ENCODE data around the gene CPB2.
A peak's percentile ranks its signal among the peaks of the same experiment; 100 is the strongest.

CPB2 gene

DNA sequence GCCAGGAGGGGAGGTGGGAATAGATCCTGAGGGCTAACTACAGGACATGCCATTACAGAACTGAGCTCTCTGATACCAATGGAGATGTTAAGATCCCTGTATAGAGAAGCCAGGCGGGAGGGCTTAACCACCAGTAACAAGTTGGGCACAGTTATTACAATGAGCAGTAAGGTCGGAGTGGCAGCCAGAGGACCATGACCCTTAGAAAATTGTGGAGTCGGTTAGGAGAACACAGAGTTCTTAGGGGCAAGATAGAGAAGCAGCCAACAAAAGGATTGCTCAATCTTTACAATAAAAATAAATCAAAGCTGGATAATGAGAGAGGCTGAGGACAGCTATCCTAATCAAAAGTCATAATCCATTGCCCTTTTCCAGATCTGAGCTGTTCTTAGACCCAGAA is 10.4 kb downstream of the CPB2 start:
- DNase-seq = no peak

- no peak for DNase-seq
Observed at GRCh38 chr13:46088821-46089562, 15.8 kb downstream of the CPB2 start.

- DNase-seq = no peak
Observed at GRCh38 chr13:46087481-46087880, 17.4 kb downstream of the CPB2 start.

DNA sequence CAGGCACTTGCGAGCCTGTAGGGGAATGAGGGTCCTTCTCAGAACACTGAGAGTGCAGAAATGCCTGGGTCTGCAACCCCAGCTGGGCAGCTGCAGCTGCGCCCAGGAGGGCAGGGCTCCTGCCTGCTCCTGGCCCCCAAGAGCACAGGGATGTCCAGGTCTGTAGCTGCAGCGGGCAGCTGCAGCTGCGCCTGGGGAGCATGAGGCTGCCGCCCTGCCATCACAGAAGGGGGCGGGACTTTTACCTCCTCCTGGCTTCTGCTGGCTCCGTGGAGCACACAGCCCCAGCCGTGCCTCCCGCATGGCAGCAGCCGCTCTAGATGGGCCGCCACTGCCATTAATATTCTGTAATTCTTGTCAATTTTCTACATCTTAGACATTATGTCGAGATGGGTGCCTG is 17.8 kb downstream of the CPB2 start:
- no peak for DNase-seq

- no peak for DNase-seq
Observed at GRCh38 chr13:46086421-46086922, 18.4 kb downstream of the CPB2 start.

DNA sequence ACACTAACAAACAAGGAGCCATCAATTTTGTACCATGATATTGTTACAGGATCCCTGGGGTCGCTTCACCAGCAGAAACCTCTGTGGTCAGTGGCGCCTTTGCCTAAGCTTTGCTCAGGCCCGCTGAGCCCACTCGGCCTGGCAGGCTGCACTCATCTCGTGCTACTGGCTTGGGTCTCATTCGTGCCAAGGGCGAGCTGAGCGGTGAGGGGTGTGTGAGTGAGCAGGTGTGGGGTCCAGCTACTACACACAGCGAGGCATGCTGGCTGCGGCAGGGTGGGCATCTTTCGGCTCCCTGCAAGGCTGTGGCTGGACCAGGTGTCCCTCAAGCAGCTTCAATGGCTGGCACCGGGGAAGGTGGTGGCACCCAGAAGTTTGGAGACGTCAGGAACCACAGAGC is 19.1 kb downstream of the CPB2 start:
- no peak for DNase-seq

DNA sequence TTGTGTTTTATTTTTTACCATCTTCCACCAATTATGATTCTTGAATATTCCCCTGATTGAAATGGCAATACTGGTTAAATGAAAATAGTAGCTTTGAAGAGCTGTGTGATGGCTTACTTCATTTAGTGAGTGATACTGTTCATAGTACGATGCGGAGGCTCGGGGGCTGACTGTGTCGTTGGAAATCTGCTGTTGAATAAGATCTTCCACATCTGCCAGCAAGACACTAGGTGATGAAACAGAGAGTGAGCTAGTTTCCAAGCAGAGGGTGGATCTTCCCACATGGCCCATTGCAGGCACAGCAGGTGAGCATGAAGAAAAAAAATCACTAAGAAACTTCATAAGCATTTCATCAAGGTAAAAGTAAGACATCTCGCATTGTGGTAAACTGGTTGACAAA is 22.5 kb downstream of the CPB2 start:
- no peak for DNase-seq

DNA sequence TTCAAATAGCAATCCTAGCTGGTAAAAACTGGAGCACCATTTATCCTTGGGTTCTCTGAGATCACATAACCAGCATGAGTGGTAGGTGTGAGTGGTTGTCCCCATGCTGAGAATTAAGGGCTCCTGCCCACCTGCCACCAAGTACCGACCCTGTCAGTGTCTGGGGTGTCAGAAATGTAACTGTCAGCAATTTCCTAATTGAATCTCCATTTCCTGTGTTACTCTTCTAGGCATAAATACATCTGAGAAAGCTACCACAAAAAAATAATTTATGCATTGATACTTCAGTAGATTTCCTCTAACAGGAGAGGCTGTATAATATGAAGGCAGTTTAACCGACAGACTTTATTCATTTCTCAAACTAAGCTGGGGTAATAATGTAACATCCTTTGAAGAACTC is 25.1 kb downstream of the CPB2 start:
- DNase-seq = no peak

GRCh38 chr13:46077265-46077664 is 27.6 kb downstream of the CPB2 start:
- no peak for DNase-seq

DNA sequence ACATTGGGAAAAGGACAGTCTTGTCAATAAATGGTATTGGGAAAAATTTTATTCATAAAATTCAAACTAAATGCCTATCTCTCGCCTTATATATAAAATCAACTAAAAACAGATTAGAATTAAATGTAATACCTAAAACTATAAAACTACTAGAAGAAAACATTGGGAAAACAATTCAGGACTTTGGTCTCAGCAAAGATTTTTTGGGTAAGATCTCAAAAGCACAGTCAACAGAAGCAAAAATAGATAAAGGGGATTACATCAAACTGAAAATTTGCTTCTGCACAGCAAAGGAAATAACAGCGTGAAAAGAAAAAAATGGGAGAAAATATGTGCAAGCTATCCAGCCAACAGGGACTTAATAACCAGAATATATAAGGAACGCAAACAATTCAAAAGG is 28.0 kb downstream of the CPB2 start:
- DNase-seq = no peak

DNA sequence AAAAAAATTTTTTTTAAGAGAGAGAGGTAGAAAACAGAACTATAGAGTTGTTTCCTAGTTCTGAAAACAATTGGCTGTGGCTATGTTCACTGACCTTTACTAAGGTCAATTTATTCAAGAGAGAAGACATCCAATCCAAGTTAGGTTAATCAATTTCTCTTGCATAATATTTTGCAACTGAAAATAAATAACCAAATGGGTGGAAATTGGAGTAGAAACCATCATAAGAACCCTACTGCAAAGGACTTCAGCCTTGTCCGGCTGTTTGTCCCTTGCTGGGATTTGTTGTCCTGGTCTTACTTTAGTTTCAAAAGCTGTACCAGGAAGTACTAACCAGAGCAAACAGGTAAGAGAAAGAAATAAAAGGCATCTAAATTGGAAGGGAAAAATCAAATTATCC is 29.0 kb downstream of the CPB2 start:
- no peak for DNase-seq

- DNase-seq = no peak
Observed at GRCh38 chr13:46071590-46072249, 33.1 kb downstream of the CPB2 start.

- no peak for DNase-seq
Observed at GRCh38 chr13:46063292-46063691, 41.5 kb downstream of the CPB2 start.

DNA sequence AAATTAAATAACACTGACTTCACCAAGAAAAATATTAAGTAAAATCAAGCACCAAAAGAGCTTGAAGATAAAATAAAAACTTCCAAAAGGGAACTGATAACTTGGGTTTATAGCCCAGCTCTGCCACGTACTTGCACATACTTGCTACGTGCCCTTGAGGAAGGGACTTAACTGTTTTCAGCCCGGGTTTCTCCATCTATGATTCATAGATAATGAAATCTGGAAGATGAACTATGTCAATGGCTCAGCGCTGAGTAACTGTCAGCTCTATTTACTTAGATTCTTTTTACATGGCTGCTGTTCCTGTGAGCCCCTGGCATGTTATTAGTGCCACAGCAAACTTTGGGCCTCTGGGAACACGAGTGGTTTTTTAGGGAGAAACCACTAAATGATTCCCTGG is 42.6 kb downstream of the CPB2 start:
- no peak for DNase-seq

GRCh38 chr13:46059405-46059804 is 45.4 kb downstream of the CPB2 start:
- DNase-seq = no peak

DNA sequence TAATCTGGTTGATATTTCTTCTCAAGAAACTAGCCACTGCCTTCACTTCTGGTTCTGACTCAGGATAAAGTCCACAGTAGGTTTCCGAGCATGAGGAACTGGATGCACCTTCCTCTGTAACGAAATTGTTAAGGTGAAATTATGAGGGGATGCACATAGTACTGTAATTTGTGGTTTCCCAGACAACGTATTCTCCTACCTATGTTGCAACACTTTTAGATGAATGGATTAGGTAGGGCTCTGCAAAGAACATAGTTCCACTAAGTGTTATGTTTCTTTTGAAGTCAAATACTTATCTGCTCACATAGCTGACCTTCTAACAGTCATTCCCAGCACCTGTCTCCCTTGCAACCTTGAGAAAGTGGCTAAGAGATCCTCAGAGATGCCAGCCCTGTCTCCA is 46.6 kb downstream of the CPB2 start:
- no peak for DNase-seq

DNA sequence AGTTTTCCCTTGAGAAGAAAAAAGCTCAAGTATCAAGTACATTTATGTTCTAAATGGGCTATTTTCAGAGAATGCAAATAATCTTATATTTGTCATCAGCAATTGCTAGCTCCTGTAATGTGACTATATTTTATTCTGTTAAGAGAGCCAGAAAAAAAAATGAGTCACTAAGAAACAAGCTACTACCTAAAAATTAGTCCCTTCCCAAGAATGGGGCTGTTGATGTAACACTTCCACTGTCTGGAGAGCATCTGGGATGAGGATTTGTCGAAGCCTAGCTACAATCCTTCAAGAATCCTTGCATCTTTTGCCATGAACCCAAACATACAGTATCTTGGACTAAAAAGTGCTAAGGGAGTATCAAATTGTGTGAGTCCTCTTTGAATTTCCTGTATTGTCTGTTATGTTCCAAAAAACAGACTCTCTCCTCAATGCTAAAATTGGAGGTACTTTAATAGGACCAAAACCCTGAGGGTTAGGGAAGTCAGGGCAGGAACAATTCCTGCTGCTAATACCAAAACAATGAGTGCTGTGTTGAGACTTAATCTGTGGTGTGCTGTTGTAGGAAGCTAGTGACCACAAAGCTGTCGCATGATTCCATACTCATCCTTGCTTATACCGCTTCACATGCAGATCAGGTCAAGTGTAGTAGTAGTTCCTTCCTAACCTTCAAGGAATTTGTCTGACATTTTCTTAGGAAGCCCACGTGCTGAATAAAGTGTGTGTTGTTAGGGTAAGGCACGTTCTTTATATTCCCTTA is 47.4 kb downstream of the CPB2 start:
- no peak for DNase-seq

- no peak for DNase-seq
Observed at GRCh38 chr13:46053162-46054012, 51.4 kb downstream of the CPB2 start.

- peak; percentile 51 for DNase-seq
Observed at GRCh38 chr13:46052319-46053161, 52.3 kb downstream of the CPB2 start, which contains the start of gene ZC3H13. Gene ZC3H13 (minus strand): TSS chr13:46052746. CDS start chr13:46045507, 7,239 bp downstream.

DNA sequence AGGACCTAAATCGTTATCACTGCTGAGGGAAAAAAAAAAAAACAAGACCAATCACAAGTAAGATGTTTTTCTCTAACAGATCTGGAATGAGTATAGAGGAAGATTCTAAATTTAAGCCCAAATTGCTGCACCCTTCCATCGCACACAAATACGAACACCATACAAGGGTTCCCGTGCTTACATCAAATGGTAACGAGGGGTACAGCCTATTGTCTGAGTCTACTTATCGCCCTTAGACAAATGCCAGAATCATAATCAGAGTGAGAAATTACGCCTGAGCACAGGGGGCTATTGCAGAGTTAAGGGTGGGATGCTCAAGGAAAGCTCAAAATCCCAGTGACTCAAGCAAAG is 52.9 kb downstream of the CPB2 start:
- DNase-seq = no peak

GRCh38 chr13:46050771-46051170 is 54.1 kb downstream of the CPB2 start:
- no peak for DNase-seq

GRCh38 chr13:46045424-46045823 is 59.4 kb downstream of the CPB2 start:
- DNase-seq = no peak

Data from NCI-H1417 treated with DMSO at 0.1 percent for 48 hours (cell line).